Tibial nerve (tissue), 4 donors: ENCODE results near the gene PLEKHG5.

Experiments
- CTCF ChIP-seq, 5 experiments: fragments of 200-600 bp in 3 of 5; fragments of 450-650 bp in 2 of 5; sonication (generic) in 3 of 5; IDR thresholded peaks; one replicate each; pipeline ENCODE4 v1.5.1; 2016 to 2019; ENCODE audit warnings: antibody characterized with exemption in 5 of 5, mild to moderate bottlenecking in 3 of 5, moderate library complexity in 2 of 5
- EP300 ChIP-seq, 2 donors: sonication (generic); formaldehyde crosslinking; IDR thresholded peaks; one replicate each; pipeline ENCODE4 v1.6.1; 2017; ENCODE audit warnings: antibody characterized with exemption in 2 of 2, mild to moderate bottlenecking in 1 of 2
- POLR2A ChIP-seq, 2 donors: fragments of 450-650 bp; IDR thresholded peaks; one replicate each; pipeline ENCODE4 v1.6.1; 2017; ENCODE audit warnings: antibody characterized with exemption in 2 of 2, mild to moderate bottlenecking in 2 of 2, moderate library complexity in 2 of 2

- TF ChIP-seq CTCF (IDR thresholded peaks at IDR 0.05) = peak; percentile 88 to 92 (median 89)
- no peak for TF ChIP-seq POLR2A (IDR thresholded peaks at IDR 0.05)
- TF ChIP-seq EP300 (IDR thresholded peaks at IDR 0.05) = no peak
These were observed 15.9 kb downstream of the PLEKHG5 start for GRCh38 chr1:6475381-6476133.
